OCI-LY7 (cell line): ENCODE measurements around the gene IL15RA.

Experiments used
- CTCF ChIP-seq: fragments of 200-600 bp; sonication (generic); conservative IDR thresholded peaks from 2 replicates; pipeline ENCODE4 v1.5.1; 2014; ENCODE audit warnings: mild to moderate bottlenecking, antibody characterized with exemption, low read length, moderate library complexity, mixed read lengths
- EZH2phosphoT487 ChIP-seq: fragments of 200-600 bp; sonication (generic); IDR thresholded peaks from 2 replicates; pipeline ENCODE4 v1.6.1; 2018; ENCODE audit warnings: low read depth, borderline replicate concordance, mild to moderate bottlenecking, mixed run types, antibody characterized with exemption, low read length, moderate library complexity, mixed read lengths

- TF ChIP-seq EZH2phosphoT487 = no peak
- no peak for TF ChIP-seq CTCF
Observed at GRCh38 chr10:6023661-6024333, 46.5 kb upstream of the IL15RA start.
